GM23338 (cell line): ENCODE results near the gene SH3GL3. TPM values are rescaled to one million over a fixed set of nuclear protein-coding genes. Genes with fewer than 3 reads are reported as not detected.

Source experiments
- CREB1 ChIP-seq: fragments of 250-450 bp; sonication (Bioruptor Pico); IDR thresholded peaks from 2 replicates; pipeline ENCODE4 v1.5.0; 2020; ENCODE audit warnings: low read depth, mild to moderate bottlenecking, moderate library complexity
- EZH2 ChIP-seq: fragments of 200-600 bp; sonication (generic); IDR thresholded peaks from one replicate; pipeline ENCODE4 v1.8.0; 2017; ENCODE audit warnings: antibody characterized with exemption, mild to moderate bottlenecking, low read depth; ENCODE audit not compliant: unreplicated experiment
- EZH2phosphoT487 ChIP-seq: fragments of 200-600 bp; sonication (generic); IDR thresholded peaks from one replicate; pipeline ENCODE4 v1.8.1; 2018; ENCODE audit warnings: antibody characterized with exemption; ENCODE audit not compliant: unreplicated experiment
- NANOG ChIP-seq: IDR thresholded peaks from 2 replicates; pipeline ENCODE4 v1.6.1; 2016; ENCODE audit warnings: antibody characterized with exemption, borderline replicate concordance
- POLR2AphosphoS5 ChIP-seq: IDR thresholded peaks from 2 replicates; pipeline ENCODE4 v1.6.1; 2016; ENCODE audit warnings: antibody characterized with exemption, low read depth
- STAT1 ChIP-seq: IDR thresholded peaks from one replicate; pipeline ENCODE4 v1.6.1; 2016; ENCODE audit warnings: antibody characterized with exemption; ENCODE audit not compliant: unreplicated experiment
- ZNF114 ChIP-seq: fragments of 250-450 bp; sonication (Bioruptor Pico); IDR thresholded peaks from 2 replicates; pipeline ENCODE4 v1.5.0; 2020; ENCODE audit warnings: mild to moderate bottlenecking, moderate library complexity
- ZNF331 ChIP-seq: fragments of 250-450 bp; sonication (Bioruptor Pico); IDR thresholded peaks from 2 replicates; pipeline ENCODE4 v1.5.0; 2020; ENCODE audit warnings: low read depth, mild to moderate bottlenecking, moderate library complexity
- polyA plus RNA-seq: library from polyadenylated mRNA; unstranded; fragments of >200 nt; fragmentation: Nextera tagmentation; extraction: Ambion mirVana; gene quantifications from 2 replicates; pipeline ENCODE4 v1.2.1, GENCODE V29; 2016
- total RNA-seq: library from RNA; depleted of rRNA; stranded (reverse); fragments of >200 nt; shearing (Covaris generic); gene quantifications from 2 replicates; pipeline ENCODE4 v1.2.3, GENCODE V29; 2014
- TF ChIP-seq, protein P1 (sequence below): fragments of 250-450 bp; sonication (Bioruptor Pico); IDR thresholded peaks from 2 replicates; pipeline ENCODE4 v1.5.0; 2020; ENCODE audit warnings: mild to moderate bottlenecking, moderate library complexity
- TF ChIP-seq, protein P2 (sequence below), 2 experiments: fragments of 200-600 bp in 1 of 2; sonication (generic) in 1 of 2; conservative IDR thresholded peaks; 2 replicates each; pipeline versions ENCODE4 v1.5.1 to v1.6.1; 2016 to 2017; ENCODE audit warnings: antibody characterized with exemption in 2 of 2, low read depth in 2 of 2, mild to moderate bottlenecking in 2 of 2, moderate library complexity in 1 of 2
- TF ChIP-seq, protein P3 (sequence below): IDR thresholded peaks from 2 replicates; pipeline ENCODE4 v1.6.1; 2016; ENCODE audit warnings: antibody characterized with exemption

SH3GL3 gene
- total and polyA plus RNA-seq, 2 experiments from 2014 or later, result 15.9 to 21.1 TPM

- TF ChIP-seq, protein P1, sequence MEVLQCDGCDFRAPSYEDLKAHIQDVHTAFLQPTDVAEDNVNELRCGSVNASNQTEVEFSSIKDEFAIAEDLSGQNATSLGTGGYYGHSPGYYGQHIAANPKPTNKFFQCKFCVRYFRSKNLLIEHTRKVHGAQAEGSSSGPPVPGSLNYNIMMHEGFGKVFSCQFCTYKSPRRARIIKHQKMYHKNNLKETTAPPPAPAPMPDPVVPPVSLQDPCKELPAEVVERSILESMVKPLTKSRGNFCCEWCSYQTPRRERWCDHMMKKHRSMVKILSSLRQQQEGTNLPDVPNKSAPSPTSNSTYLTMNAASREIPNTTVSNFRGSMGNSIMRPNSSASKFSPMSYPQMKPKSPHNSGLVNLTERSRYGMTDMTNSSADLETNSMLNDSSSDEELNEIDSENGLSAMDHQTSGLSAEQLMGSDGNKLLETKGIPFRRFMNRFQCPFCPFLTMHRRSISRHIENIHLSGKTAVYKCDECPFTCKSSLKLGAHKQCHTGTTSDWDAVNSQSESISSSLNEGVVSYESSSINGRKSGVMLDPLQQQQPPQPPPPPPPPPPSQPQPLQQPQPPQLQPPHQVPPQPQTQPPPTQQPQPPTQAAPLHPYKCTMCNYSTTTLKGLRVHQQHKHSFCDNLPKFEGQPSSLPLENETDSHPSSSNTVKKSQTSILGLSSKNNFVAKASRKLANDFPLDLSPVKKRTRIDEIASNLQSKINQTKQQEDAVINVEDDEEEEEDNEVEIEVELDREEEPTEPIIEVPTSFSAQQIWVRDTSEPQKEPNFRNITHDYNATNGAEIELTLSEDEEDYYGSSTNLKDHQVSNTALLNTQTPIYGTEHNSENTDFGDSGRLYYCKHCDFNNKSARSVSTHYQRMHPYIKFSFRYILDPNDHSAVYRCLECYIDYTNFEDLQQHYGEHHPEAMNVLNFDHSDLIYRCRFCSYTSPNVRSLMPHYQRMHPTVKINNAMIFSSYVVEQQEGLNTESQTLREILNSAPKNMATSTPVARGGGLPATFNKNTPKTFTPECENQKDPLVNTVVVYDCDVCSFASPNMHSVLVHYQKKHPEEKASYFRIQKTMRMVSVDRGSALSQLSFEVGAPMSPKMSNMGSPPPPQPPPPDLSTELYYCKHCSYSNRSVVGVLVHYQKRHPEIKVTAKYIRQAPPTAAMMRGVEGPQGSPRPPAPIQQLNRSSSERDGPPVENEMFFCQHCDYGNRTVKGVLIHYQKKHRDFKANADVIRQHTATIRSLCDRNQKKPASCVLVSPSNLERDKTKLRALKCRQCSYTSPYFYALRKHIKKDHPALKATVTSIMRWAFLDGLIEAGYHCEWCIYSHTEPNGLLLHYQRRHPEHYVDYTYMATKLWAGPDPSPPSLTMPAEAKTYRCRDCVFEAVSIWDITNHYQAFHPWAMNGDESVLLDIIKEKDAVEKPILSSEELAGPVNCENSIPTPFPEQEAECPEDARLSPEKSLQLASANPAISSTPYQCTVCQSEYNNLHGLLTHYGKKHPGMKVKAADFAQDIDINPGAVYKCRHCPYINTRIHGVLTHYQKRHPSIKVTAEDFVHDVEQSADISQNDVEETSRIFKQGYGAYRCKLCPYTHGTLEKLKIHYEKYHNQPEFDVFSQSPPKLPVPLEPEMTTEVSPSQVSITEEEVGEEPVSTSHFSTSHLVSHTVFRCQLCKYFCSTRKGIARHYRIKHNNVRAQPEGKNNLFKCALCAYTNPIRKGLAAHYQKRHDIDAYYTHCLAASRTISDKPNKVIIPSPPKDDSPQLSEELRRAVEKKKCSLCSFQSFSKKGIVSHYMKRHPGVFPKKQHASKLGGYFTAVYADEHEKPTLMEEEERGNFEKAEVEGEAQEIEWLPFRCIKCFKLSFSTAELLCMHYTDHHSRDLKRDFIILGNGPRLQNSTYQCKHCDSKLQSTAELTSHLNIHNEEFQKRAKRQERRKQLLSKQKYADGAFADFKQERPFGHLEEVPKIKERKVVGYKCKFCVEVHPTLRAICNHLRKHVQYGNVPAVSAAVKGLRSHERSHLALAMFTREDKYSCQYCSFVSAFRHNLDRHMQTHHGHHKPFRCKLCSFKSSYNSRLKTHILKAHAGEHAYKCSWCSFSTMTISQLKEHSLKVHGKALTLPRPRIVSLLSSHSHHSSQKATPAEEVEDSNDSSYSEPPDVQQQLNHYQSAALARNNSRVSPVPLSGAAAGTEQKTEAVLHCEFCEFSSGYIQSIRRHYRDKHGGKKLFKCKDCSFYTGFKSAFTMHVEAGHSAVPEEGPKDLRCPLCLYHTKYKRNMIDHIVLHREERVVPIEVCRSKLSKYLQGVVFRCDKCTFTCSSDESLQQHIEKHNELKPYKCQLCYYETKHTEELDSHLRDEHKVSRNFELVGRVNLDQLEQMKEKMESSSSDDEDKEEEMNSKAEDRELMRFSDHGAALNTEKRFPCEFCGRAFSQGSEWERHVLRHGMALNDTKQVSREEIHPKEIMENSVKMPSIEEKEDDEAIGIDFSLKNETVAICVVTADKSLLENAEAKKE (CRISPR knock-in tag), result no peak
- TF ChIP-seq CREB1 (CRISPR knock-in tag) (no peak), ZNF114 (CRISPR knock-in tag) (no peak), EZH2phosphoT487 (no peak), POLR2AphosphoS5 (no peak), STAT1 (no peak), EZH2 (no peak), ZNF331 (CRISPR knock-in tag) (no peak), NANOG (no peak)
- TF ChIP-seq, protein P2, sequence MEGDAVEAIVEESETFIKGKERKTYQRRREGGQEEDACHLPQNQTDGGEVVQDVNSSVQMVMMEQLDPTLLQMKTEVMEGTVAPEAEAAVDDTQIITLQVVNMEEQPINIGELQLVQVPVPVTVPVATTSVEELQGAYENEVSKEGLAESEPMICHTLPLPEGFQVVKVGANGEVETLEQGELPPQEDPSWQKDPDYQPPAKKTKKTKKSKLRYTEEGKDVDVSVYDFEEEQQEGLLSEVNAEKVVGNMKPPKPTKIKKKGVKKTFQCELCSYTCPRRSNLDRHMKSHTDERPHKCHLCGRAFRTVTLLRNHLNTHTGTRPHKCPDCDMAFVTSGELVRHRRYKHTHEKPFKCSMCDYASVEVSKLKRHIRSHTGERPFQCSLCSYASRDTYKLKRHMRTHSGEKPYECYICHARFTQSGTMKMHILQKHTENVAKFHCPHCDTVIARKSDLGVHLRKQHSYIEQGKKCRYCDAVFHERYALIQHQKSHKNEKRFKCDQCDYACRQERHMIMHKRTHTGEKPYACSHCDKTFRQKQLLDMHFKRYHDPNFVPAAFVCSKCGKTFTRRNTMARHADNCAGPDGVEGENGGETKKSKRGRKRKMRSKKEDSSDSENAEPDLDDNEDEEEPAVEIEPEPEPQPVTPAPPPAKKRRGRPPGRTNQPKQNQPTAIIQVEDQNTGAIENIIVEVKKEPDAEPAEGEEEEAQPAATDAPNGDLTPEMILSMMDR (conservative IDR thresholded peaks at IDR 0.05; ENCODE audit: low read depth in 2 of 2), result no peak
- TF ChIP-seq, protein P3, sequence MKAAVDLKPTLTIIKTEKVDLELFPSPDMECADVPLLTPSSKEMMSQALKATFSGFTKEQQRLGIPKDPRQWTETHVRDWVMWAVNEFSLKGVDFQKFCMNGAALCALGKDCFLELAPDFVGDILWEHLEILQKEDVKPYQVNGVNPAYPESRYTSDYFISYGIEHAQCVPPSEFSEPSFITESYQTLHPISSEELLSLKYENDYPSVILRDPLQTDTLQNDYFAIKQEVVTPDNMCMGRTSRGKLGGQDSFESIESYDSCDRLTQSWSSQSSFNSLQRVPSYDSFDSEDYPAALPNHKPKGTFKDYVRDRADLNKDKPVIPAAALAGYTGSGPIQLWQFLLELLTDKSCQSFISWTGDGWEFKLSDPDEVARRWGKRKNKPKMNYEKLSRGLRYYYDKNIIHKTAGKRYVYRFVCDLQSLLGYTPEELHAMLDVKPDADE, result no peak
Observed at GRCh38 chr15:83656943-83657528, 209.9 kb downstream of the SH3GL3 start (continued).
